SKM-1 (cell line): Measurements from ENCODE around the gene KLHDC8A.
"Not testable (repeated sequence)": the region's sequence is repeated elsewhere in the genome, so short reads cannot be mapped to it uniquely, and the experiment has no call there.

ENCODE experiments used
- DNase-seq: peaks from one replicate; lab custom pipeline; 2025; ENCODE audit not compliant: unreplicated experiment; lab: John Stamatoyannopoulos, UW

Gene KLHDC8A

DNA sequence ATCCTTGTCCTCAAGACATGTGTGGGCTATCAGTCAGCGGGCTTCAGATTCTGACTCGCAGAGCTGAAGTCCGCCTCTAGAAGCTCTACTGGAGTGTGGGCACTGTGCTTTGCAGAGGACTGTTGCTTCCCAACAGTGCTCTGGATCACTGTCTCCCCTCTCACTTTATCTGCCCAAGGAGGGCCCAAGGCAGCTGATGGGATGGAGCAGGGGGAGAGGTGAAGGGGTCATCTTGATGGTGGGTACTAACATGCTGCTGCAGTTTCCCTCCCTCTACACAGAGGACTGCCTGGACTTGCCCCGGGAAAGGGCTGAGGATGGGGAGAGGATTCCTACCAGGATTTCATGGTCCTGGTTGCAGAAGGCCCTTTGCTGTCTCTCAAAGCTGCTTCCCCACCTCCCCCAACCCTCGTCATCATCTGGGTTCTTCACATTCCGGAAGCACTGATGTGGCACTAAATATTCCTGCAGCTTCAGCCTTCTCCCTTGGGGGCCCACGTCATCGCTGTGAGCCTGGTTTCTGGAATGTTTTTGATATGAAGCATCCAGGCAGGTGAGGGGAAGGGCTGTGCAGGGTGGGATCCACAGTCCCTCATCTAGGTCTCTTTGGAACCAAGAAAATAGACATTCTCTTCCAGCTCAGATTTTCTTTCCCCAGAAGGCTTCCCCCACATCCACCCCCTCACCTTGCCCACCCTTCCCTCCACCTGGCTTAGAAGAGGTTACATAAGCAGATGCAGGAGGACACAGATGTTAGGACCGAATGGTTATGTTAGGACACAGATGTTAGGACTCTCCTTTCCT, 58.3 kb downstream of the KLHDC8A start:
- DNase-seq = no peak

GRCh38 chr1:205297546-205298177, 59.1 kb downstream of the KLHDC8A start:
- not testable (repeated sequence) for DNase-seq

DNA sequence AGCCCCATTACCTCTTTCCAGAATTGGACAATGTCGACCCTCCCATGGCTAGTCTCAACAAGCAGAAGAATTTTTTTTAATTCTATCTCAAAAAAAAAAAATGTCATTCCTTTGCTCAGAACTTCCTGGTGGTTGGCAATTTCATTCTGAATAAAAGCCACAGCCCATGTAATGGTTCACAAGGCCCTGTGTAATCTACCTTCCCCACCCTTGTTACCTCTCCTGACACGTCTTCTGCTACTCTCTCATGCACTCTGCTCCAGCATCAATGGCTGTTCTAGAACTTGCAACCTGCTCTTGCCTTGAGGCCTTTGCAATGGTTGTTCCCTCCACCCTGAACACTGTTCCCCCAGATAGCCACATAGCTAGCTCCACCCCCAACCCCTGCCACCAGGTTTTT, 60.6 kb downstream of the KLHDC8A start:
- DNase-seq = no peak

GRCh38 chr1:205294934-205295333, 61.8 kb downstream of the KLHDC8A start:
- no peak for DNase-seq

- no peak for DNase-seq
These were observed 62.4 kb downstream of the KLHDC8A start for GRCh38 chr1:205294175-205294917.

- DNase-seq = no peak
These were observed 63.2 kb downstream of the KLHDC8A start for GRCh38 chr1:205293350-205294074.

DNA sequence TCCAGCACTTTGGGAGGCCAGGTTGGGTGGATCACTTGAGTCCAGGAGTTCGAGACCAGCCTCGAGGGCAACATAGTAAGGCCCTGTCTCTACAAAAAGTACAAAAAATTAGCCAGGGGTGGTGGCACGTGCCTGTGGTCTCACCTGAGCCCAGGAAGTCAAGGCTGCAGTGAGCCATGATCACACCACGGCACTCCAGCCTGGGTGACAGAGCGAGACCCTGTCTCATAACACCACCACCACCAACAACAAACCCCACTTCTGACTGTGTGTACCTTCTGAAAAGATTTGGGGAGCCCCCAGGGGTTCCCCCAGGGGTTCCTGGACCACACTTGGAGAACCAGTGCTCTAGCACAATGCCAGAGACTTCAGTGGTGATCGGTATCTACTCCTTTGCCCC, 65.1 kb downstream of the KLHDC8A start:
- DNase-seq = no peak

DNA sequence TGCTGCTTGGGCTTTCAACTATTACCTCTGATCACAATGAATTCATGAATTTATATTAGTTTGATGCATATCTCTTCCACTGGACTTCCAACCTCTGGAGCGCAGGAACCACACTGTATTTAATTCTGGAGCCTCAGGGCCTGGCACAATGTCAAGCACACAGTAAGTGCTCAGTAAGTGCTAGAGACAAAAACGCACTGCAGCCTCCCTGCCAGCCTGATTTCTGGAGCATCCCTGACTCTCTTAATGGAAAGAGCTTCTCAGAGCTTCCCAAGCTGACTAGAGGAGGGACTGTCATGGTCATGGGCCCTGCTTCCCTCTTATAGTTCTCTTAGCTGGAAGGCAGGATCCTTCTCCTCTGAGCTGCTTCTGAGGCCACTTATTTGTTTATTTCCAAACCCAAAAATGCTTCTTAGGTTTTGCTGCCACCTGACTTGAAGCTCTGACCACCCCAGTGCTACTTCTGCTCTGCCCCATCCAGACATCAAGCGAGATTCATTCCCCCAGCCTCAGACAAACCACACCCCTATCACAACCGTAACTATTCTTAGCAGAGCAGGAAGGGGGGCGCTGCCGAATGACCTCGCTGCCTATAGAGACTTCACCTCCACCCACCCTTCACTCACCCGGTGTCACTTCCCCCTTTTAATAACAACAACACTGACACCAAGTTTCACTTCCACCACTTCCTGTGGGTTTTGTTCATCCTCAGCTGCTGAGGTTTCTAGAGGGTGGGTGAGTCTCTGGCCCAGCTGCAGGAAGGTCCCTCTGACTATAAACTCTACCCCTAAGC, 68.8 kb downstream of the KLHDC8A start:
- peak; percentile 92 for DNase-seq

DNA sequence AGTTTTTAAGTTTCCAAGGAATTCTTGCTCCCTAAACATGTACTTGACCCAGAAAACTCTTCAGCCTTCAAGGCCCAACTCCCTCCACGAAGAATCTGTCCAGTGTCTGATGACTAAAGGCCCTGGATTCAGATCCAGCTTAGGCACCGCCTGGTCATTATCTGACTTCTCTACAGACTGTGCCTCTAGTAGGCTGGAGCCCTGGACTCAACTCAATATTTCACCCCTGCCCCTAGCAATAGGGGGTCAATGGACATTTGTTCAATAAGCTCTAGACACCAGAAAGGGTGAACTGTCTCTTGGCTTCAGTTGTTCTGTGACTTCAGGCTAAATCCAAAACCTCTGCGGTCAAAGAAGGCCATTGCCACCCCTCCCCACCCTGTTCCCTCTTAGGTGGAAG, 69.6 kb downstream of the KLHDC8A start:
- DNase-seq = no peak

DNA sequence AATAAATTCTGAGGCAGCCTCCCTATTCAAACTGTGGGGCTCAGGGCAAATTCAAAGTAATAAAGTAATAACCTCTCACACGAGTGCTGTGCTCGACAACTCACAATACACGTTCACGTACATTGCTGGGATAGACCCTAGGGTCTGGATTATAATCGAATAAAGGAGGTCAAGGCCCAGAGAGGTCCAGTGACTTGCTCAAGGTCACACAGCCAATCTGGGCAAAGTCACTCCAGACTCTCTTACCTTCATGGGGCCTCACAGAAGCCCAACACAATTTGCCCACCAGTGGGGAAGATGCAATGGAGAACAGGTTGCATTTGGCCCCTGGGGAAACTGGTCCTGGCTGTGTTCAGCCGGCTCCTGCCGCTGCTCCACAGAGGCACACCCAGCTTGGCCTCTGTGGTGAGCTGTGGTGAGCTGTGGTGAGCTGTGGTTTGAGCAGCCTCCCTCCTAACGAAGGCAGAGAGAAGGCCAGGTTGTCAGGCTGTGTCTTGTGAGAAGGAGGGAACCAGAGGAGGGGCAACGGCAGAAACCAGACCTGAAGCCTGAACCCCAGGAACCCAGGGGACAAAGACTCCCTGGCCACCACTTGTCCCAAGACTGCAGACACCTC, 70.3 kb downstream of the KLHDC8A start:
- DNase-seq = no peak
